H1 (cell line): ENCODE results near the gene VAT1.

Experiments used
- CTCF ChIP-seq, 3 experiments: IDR thresholded peaks; 1 replicate in 2 of 3; 2 replicates in 1 of 3; pipeline versions ENCODE4 v1.5.1 to v1.6.1; 2011; ENCODE audit warnings: low read length in 3 of 3, mild to moderate bottlenecking in 3 of 3, inconsistent platforms in 2 of 3, low read depth in 1 of 3, moderate library complexity in 1 of 3; ENCODE audit not compliant: insufficient read depth in 1 of 3; ENCODE audit errors: control extremely low read depth in 1 of 3
- EP300 ChIP-seq, 2 experiments: IDR thresholded peaks; 1 replicate in 1 of 2; 2 replicates in 1 of 2; pipeline ENCODE4 v1.6.1; 2011 to 2012; ENCODE audit warnings: low read depth in 2 of 2, low read length in 2 of 2, mild to moderate bottlenecking in 2 of 2, borderline replicate concordance in 1 of 2, inconsistent platforms in 1 of 2, moderate library complexity in 1 of 2
- EZH2 ChIP-seq: fragments of 200-600 bp; sonication (generic); IDR thresholded peaks from 2 replicates; pipeline ENCODE4 v1.7.1; 2012; ENCODE audit warnings: low read depth, mild to moderate bottlenecking, moderate library complexity, low read length, inconsistent platforms; ENCODE audit not compliant: severe bottlenecking
- MAX ChIP-seq: IDR thresholded peaks from 2 replicates; pipeline ENCODE4 v1.6.1; 2012; ENCODE audit warnings: inconsistent platforms
- PHF8 ChIP-seq: fragments of 200-600 bp; sonication (generic); conservative IDR thresholded peaks from 2 replicates; pipeline ENCODE4 v1.7.1; 2012; ENCODE audit warnings: low read depth, mild to moderate bottlenecking, inconsistent platforms, low read length, moderate library complexity
- POLR2A ChIP-seq, 2 experiments: IDR thresholded peaks; 1 replicate in 1 of 2; 2 replicates in 1 of 2; pipeline ENCODE4 v1.6.1; 2011; ENCODE audit warnings: low read depth in 2 of 2, low read length in 2 of 2, mild to moderate bottlenecking in 2 of 2; ENCODE audit errors: control extremely low read depth in 1 of 2
- SP1 ChIP-seq: IDR thresholded peaks from 2 replicates; pipeline ENCODE4 v1.6.1; 2011; ENCODE audit warnings: low read depth, low read length
- YY1 ChIP-seq: IDR thresholded peaks from 2 replicates; pipeline ENCODE4 v1.6.1; 2011; ENCODE audit warnings: low read depth, mild to moderate bottlenecking, low read length
- ZNF274 ChIP-seq: IDR thresholded peaks from 2 replicates; pipeline ENCODE4 v1.7.0; 2012; ENCODE audit warnings: low read length, borderline replicate concordance; ENCODE audit errors: extremely low read depth

- TF ChIP-seq SP1 (no peak), POLR2A (IDR thresholded peaks at IDR 0.05; ENCODE audit: control extremely low read depth in 1 of 2, low read depth in 2 of 2, low read length in 2 of 2) (no peak), YY1 (no peak), ZNF274 (no peak), EP300 (IDR thresholded peaks at IDR 0.05; ENCODE audit: borderline replicate concordance in 1 of 2, low read depth in 2 of 2, low read length in 2 of 2) (no peak), CTCF (IDR thresholded peaks at IDR 0.05; ENCODE audit: control extremely low read depth in 1 of 3, insufficient read depth in 1 of 3, low read depth in 1 of 3, low read length in 3 of 3) (no peak), MAX (no peak), EZH2 (no peak), PHF8 (no peak)
Measured at GRCh38 chr17:43070257-43070656, 48.1 kb upstream of the VAT1 start.
